Activated CD8-positive, alpha-beta memory T cell treated with anti-CD3 and anti-CD28 coated beads, Interleukin-2, amount 50 U/mL, for 24 hours (primary cell): ENCODE results near the gene MFN1.

Experiments
- DNase-seq: peaks from one replicate; pipeline ENCODE4 v3.0.0-alpha.2; 2020; ENCODE audit errors: extremely low read depth

The MFN1 gene

DNA sequence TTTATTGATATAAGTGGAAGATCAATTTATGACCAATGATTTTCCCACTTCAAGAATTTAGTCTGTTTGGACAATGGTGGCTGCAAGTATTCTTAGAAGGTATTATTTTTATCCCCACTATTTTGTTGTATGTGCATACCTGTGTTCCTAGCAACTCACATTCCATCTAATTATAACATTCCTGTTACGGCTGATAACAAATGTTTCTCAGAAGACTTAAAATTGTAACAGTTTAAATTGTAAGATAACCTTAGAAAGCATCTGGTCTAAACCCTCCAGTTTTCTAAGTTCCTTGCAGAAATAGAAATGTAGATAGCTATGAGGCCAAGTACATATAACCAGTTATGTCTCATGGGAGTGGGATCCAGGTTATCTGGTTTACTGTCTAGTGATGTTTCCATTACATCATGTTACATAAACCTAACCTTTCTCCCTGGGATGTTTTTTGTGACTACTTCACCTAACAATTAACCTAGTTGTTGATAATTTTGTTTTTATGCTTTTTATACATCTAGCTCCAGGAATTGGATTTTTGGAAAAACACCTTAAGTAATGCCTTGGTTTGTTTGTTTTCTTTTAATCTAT, 11.1 kb upstream of the MFN1 start:
- no peak for DNase-seq

DNA sequence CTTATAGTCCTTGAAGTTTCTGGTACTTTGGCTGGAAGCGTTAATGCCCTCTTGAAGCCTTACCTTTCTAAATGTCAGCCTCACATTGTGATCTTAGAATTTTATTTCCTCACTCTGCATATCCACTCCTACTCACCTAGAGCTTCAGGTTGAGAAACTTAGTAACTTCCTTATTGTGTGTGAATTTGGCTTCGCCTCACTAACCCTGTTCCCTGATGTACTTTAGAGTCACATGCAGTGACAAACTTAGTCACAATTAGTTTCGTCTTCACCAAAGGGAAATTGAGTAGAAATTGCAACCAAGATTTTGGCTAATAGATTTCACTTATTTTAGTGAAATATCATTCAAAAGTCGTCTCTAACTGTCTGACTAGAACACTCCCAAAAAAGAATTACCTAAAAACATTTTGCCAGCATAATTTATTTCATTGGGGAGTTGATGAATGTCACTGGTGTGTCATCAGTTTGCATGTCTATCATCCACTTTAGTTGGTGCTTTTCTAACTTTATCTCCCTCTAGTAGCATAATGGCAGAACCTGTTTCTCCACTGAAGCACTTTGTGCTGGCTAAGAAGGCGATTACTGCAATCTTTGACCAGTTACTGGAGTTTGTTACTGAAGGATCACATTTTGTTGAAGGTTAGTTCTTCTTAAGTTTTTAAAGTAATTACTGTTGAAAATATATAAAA, 960 bp downstream of the MFN1 start:
- DNase-seq: no peak

DNA sequence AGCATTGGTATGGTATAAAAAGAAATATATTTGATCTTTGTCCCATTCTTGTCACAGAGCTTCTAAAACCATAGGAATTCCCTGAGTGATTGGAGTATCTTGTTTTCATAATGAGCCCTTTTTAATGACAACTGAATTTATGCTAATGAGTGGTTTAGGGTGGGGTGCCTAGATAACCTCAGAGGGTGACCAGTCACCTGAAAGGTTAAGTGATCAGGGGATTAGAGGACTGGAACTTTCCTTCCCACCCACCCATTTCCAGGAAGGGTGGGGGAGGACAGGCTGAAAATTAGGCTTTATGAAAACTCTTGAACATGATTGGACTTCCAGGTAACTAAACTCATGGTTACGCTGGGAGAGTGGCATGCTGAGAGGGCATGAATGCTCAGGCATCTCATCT, 8.5 kb downstream of the MFN1 start:
- no peak for DNase-seq

DNA sequence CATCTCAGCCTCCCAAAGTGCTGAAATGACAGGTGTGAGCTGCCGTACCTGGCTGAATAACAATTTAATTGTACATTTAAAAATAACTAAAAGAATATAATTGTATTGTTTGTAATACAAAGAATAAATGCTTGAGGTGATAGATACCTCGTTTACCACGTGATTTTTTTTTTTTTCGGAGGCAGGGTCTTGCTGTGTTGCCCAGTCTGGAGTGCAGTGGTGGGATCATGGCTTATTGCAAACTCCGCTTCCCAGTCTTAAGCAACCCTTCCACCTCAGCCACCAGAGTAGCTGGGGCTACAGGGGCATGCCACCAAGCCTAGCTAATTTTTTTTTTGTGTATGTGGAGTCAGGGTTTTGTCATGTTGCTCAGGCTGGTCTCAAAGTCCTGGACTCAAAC, 15.8 kb downstream of the MFN1 start:
- DNase-seq: no peak

DNA sequence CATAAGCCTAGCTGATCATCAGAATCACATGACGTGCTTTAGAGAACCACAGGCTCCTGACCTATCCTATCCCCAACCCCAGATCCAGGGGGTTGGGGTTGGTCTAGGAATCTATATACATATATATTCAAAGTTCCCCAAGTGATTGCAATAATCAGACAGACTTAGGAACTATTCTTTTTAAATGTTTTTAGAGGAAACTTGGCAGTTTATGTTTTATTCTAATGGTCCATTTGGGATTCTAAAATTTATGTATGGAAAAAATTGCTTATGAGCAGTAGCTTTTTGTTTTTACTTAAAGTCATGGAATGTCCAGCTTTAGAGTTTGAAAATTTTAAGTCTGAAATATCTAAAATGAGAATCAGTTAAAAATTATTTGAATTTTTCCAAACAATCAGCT, 22.1 kb downstream of the MFN1 start:
- DNase-seq: no peak

DNA sequence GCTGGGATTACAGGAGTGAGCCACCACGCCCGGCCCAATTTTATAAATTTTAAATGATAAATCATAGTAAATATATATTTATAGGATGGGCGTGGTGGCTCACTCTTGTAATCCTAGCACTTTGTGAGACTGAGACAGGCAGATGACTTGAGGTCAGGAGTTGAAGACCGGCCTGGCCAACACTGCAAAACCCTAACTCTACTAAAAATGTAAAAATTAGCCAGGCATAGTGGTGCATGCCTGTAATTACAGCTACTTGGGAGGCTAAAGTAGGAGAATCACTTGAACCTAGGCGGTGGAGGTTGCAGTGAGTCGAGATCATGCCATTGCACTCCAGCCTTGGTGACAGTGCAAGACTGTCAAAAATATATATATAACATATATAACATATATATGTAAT, 26.4 kb downstream of the MFN1 start:
- DNase-seq: no peak

DNA sequence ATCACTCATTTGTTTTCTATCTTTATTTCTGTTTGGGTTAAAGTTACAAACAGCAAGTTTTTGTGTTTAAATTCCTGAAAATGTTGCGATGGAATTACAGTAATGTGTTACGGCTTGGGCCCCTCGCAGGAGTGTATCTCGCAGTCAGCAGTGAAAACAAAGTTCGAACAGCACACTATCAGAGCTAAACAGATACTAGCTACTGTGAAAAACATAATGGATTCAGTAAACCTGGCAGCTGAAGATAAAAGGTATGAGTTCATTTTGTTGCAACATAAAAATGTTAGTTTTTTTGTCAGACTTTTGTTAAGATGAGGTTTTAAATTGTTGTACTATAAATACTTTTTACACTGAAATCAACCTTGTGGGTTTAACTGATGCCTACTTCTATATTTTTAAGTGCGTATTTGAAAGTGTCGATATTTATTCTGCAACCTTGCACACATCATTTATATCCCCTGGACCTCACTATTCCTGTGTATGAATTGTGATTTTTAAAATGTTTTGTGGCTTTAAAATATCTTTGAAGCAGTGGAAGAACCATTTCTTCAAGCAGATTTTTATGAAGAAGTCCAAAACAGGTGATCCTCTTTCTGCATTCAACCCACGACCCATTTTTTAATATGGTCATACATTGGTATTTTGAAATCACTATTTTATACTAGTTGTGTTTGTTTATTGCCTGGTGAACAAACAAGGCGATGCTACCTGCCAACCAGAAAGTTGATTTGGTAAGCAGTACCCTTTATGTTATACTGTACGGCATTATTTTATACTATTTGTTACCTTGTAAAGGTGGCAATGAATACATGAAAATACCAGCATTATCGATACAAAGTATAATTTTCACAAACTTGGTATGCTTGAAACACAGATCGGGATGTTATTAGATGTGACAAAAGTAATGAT, 27.8 kb downstream of the MFN1 start:
- DNase-seq: no peak

DNA sequence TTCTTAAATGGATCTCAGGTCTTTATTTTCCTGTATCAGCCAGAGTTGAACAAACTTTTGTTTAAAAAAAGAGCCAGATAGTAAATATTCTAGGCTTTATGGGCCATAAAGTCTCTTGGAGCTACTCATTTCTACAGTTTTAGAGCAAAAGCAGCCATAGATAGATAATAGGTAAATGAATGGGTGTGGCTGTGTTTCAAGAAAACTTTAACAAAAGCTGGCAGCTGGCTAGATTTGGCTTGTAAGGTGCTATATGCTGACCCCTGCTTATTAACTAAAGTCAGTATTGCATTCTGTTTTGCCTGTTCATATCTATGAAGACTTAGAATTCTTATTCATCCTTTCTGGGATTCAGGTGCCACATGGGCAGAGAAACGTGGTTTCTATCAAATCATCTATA, 29.0 kb downstream of the MFN1 start:
- no peak for DNase-seq

DNA sequence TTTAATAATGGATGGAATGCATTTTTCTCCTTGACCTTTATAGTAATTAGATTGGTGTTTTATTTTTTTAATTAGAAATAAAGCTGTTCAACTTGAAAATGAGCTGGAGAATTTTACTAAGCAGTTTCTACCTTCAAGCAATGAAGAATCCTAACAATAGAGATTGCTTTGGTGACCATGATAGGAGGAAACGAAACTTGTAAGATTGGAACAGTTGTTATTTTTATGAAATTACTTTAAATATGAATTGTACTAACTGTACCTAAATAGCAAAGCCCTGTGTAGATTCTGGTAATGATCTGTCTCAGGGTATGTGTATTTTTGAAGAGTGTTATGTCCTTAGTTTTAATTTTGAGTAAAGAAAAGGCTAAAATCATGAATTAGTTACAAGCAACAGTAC, 44.4 kb downstream of the MFN1 start:
- DNase-seq: no peak

DNA sequence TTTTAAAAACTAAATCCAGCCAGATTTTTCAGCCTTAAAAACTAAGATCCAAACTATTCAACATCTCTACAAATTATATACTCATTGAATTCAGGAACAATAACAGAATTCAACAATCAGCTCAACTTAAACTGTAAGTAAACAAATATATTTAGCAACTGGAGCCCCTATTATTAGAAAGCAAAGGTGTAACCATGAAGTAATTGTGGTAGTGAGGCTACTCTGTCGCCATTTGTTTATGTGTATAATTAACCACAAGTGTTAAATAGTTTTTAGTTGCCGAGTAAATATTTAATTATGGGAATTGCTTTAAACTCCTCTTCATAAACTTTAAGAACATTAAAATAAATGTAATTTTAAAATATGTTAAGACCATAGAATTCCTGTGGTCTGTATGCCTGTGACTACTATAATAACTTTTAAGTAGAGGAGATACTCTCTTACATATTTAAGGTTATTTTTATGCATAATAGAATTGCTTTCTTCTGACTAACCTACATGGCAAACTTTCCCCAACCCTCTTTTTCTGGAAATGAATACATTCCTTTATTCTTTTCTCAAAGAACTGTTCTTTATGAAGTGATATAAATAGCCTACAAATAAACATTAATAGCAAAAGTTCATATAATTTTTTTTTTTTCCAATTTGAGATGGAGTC, 51.2 kb downstream of the MFN1 start:
- no peak for DNase-seq

DNA sequence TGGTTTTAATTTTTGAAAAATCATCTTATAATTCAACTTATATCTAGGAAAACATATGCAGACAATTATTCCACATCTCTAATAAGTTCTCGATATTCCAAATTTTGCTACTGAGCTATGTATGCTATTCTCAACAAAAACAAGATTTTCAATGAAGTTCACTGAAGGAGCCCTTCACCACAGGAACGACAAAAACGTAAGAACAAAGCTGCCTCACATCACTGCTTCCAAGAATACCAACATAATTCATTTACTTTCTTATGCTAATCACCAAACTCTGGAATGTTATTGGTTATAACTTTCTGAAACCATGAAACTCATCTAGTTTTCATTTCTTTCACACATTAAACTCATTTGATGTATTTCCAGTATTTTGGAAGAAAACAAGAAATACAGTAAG, 54.1 kb downstream of the MFN1 start:
- DNase-seq: no peak

DNA sequence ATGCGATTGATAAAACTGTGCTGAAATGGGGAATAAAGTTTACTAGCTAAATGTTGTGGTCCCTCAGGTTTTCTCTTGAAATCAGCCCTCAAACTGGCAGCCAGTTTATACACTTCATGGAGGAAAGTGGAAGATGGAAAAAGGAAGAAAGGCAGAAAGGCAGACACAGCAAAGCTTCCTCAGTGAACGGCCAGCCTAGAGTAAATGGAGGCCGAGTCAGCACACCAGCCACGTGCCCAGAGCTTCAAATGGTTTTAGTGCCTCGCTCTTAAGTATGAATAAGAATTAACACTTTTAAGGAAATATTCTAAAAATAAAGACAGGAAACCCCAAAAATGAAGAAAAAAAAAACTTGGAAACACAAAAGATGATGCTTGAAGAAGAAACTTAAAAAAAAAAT, 55.5 kb downstream of the MFN1 start:
- DNase-seq: no peak

DNA sequence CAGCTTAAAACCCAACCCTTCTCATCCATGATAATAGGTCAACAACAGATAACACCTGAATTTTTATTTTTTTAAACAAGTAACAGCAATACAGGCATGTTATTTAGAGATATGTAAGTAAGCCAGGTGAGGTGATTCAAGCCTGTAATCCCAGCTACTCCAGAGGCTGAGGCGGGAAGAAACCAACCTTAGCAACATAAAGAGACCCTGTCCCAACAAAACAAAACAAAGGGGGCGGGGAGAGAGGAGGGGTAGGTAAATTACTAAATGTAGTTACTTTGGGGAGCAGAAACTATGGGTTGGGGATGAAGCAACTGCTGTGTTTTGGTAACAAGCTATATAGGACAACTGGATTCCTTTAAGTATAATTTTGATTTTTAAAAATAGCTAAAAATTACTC, 56.8 kb downstream of the MFN1 start:
- DNase-seq: no peak

DNA sequence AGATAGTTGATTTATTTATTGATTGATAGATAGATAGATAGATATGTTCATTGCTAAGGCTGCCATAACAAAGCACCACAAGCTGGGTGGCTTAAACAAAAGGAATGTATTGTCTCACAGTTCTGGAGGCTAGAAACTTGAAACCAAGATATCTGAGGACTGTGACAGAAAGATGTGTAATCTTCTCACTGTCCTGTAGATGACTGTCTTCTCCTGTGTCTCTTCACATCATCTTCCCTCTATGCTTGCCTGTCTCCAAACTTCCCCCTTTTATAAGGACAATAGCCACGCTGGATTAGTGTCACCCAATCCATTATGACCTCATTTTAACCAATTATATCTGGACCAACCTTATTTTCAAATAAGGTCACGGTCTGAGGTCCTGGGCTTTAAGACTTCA, 62.8 kb downstream of the MFN1 start:
- DNase-seq: no peak

DNA sequence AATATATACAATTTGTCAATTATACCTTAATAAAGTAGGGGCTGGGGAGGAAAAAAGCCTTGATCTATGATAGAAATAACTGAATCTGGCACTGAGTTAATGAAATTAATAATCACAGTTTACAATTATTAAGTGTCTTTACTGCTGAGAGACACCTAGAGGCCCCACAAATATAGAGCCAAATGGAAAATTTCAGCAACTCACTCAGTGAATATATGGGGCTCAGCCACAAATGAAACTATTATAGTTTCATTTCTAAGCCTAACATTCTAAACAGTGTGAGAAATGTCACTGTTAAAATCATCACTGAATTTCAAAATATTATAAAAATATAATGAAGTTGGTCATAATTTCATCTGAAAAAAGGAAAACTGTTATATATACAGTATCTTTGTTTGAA, 63.5 kb downstream of the MFN1 start:
- no peak for DNase-seq

DNA sequence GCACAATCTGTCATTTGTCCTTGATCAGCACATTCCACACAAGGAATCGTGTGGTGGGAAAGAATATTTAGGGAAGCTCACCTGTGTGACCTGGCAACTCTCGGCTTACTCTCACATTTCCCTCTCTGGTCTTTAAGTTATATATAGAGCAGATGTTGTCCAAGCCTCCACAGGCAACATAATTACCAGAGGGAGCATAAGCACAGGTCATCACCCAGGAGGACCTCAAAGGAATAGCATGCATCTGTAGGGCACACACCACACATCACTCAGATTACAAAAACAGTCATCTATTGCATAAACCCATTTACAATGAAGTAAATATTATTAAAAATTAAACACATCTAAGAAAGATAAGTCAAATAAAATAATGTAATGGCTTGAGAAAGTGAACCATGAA, 67.3 kb downstream of the MFN1 start:
- no peak for DNase-seq

DNA sequence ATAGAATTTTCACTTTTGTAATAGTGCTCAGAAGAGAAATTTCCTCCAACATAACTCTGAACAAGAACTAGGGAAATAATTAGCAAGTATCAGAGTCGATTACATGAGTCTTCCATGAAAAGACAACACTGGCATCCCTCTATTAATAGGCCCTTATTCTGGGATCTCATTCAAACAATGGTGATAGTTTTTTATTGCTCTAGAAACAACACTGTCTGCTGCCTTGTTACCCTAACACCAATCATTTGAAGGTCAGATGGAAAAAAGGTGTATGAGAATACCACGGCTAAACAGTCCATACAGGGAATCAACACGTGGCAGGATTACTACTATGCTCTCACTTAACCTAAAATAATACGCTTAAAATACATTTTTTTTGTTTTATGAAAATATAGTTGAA, 67.9 kb downstream of the MFN1 start:
- no peak for DNase-seq

DNA sequence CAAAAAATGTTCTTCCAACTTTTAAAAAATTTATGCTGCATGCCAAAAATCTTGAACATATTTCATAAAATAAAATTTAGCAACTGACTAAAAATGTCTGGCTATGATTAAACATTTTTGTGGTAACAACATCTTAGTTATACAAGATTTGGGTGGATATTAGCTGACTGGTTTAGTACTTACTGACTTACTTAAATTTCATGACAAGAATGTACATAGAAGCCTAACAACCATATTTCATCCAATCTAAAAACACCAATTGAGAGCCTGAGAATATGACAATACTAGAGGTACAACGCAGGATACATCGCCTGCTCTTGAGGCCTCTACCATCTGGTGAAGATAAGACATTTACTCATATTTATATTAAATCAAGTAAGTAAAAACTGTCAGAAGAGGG, 69.2 kb downstream of the MFN1 start:
- no peak for DNase-seq

DNA sequence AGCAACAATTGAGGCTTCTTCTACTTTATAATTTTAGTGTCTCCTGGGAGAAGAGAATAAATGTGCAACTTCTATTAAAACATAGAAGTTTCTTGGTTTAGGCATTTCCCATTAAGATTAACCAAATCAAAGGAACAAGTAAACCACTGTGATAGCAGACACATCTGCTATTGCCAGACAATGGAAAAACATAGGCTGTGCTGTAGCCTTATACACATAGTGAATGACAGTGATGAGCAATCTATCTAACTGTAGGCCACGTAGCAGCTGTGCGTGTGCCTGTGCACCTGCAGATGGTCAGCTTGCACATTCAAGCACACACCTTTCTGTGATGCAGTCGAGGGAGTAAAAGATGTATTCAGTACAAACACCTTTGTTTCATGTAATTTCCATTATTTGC, 71.1 kb downstream of the MFN1 start:
- DNase-seq: no peak

DNA sequence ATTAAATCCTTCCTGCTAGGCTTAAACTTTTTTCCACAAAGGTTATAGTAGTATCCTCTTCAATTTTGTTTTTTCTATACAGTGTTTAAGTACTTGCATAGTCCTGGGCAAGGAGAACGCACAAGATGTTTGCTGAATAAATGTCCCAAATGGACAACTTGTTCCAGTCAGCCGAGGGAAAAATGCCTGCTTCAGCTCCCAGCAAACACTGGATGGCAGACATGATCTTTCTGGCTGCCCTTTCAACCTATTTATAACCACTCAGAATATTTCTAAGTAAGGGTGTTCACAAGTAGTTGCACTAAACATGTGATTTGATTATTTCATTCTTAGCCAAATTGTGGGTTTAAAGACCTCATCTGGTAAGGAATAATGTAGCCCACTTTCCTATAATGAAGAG, 74.0 kb downstream of the MFN1 start:
- no peak for DNase-seq

DNA sequence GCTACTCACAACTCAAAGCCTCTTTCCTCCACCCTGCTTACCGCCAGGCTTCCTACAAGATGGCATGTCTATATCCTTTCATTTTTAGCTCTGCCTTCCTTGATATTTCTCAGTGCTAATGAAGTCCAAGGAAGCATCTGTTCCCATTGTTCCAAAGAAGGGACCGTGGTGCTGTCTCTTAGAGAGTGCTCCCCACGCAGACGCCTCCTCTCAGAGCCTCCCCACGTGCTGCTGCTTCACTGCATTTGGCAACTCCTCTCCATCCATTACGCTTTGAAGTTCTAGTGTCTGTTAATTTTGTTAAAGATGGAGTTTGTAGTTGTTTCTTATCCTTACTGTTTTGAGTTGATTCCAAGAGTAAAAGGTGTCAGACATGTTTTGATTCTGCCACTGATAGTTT, 77.6 kb downstream of the MFN1 start:
- no peak for DNase-seq

DNA sequence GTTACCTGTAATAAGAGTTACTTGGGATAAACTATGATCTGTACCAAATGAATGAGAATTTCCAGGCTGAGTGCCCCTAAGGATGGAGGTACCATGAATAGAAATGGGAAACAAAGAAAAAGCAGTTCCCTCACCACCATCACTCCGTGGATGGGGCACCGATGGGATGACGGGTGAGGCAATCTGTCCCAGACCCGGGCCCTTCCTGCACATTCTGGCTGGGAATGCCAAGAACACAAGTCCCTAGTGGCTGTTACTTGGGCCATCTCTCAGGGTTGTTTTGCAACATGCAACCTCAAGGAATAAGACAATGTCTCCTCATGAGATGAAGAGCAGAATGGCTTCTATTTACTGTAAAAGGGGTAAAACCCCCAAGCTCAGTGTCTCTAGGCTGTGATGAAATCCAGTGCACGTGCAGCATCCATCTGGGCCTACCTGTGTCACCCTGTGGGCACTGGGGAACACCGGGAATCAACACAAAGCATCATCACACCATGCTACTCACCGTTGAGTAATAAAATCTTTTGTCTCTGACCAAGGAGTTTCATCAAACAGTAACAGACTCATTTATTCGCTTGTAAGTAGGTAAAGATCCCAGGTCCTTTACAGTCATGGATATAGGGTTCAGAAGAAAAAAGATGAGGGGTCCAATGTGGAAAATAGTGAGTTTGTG, 81.5 kb downstream of the MFN1 start:
- no peak for DNase-seq
